ENCODE data around the gene EPHA6.

- TF ChIP-seq BHLHE40 (IDR thresholded peaks at IDR 0.05; ENCODE audit: borderline replicate concordance) (no peak), CTBP1 (IDR thresholded peaks at IDR 0.05; ENCODE audit: borderline replicate concordance) (no peak), ELF4 (IDR thresholded peaks at IDR 0.05) (no peak), FOXA1 (IDR thresholded peaks at IDR 0.05) (no peak), HDGF (IDR thresholded peaks at IDR 0.05; ENCODE audit: borderline replicate concordance) (no peak), L3MBTL2 (conservative IDR thresholded peaks at IDR 0.05) (no peak), PKNOX1 (IDR thresholded peaks at IDR 0.05) (no peak), SUZ12 (IDR thresholded peaks at IDR 0.05) (no peak), SP1 (IDR thresholded peaks at IDR 0.05) (no peak), ZNF384 (IDR thresholded peaks at IDR 0.05) (no peak), FOXM1 (IDR thresholded peaks at IDR 0.05; ENCODE audit: borderline replicate concordance) (no peak)
Measured at GRCh38 chr3:97241417-97241816, 427.0 kb downstream of the EPHA6 start.

All from HEK293T (cell line).